NCI-H510A (cell line): ENCODE results near the gene NXPE4.
"Not testable (repeated sequence)": the region's sequence is repeated elsewhere in the genome, so short reads cannot be mapped to it uniquely, and the experiment has no call there.

Experiments
- DNase-seq: peaks from one replicate; lab custom pipeline; 2025; lab: John Stamatoyannopoulos, UW

NXPE4 gene

DNA sequence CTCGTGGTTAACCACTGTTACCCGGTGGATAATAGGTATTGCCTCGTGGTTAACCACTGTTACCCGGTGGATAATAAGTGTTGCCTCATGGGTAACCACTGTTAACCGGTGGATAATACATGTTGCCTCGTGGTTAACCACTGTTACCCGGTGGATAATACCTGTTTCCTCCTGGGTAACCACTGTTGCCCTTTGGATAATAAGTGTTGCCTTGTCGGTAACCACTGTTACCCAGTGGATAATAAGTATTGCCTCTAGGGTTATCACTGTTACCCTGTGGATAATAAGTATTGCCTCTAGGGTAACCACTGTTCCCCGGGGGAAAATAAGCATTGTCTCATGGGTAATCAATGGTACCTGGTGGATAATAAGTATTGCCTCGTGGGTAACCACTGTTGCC, 15.0 kb upstream of the NXPE4 start:
- DNase-seq = no peak

DNA sequence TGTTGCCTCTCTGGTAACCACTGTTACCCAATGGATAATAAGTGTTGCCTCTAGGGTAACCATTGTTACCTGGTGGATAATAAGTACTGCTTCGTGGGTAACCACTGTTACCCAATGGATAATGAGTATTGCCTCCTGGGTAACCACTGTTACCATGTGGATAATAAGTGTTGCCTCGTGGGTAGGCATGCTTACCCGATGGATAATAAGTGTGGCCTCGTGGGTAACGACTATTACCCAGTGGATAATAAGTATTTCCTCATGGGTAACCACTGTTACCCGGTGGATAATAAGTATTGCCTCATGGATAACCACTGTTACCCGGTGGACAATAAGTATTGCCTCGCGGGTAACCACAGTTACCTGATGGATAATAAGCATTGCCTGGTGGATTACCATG, 13.8 kb upstream of the NXPE4 start:
- no peak for DNase-seq

DNA sequence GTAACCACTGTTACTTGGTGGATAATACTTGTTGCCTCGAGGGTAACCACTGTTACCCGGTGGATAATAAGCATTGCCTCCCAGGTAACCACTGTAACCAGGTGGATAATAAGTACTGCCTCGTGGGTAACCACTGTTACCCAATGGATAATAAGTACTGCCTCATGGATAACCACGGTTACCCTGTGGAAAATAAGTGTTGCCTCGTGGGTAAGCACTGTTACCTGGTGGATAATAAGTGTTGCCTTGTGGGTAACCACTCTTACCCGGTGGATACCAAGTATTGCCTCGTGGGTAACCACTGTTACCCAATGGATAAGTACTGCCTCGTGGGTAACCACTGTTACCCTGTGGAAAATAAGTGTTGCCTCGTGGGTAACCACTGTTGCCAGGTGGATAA, 13.0 kb upstream of the NXPE4 start:
- DNase-seq = not testable (repeated sequence)

DNA sequence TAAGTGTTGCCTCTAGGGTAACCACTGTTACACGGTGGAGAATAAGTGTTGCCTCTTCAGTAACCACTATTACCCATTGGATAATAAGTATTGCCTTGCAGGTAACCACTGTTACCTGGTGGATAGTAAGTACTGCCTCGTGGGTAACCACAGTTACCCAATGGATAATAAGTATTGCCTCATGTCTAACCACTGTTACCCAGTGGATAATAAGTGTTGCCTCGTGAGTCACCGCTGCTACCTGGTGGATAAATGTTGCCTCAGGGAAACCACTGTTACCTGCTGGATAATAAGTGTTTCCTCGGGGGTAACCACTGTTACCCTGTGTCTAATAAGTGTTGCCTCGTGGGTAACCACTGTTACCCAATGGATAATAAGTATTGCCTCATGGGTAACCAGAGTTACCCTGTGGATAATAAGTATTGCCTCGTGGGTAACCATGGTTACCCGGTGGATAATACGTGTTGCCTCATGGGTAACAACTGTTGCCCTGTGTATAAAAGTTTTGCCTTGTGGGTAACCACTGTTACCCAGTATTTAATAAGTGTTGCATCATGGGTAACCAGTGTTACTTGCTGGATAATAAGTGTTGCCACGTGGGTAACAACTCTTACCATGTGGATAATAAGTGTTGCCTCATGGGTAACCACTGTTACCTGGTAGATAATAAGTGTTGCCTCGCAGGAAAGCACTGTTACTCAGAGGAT, 12.3 kb upstream of the NXPE4 start:
- no peak for DNase-seq

DNA sequence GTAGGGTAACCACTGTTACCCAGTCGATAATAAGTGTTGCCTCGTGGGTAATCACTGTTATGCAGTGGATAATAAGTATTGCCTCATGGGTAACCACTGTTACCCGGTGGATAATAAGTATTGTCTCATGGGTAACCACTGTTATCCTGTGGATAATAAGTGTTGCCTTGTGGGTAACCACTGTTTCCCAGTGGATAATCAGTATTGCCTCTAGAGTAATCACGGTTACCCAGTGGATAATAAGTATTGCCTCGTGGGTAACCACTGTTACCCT, 11.2 kb upstream of the NXPE4 start:
- DNase-seq = not testable (repeated sequence)

DNA sequence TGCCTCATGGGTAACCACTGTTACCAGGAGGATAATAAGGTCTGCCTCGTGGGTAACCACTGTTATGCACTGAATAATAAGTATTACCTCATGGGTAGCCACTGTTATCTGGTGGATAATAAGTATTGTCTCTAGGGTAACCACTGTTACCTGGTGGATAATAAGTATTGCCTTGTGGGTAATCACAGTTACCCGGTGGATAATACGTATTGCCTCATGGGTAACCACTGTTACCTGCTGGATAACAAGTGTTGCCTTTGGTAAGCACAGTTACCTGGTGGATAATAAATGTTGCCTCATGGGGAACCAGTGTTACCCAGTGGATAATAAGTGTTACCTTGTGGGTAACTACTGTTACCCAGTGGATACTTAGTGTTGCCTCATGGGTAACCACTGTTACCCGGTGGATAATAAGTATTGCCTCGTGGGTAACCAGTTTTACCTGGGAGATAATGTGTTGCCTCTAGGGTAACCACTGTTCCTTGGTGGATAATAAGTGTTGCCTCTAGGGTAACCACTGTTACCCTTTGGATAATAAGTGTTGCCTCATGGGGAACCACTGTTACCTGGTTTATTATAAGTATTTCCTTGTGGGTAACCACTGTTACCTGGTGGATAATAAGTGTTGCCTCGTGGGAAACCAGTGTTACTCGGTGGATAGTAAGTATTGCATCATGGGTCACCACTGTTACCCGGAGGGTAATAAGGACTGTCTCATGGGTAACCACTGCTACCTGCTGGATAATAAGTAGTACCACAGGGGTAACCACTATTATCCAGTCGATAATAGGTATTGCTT, 10.6 kb upstream of the NXPE4 start:
- DNase-seq = no peak

DNA sequence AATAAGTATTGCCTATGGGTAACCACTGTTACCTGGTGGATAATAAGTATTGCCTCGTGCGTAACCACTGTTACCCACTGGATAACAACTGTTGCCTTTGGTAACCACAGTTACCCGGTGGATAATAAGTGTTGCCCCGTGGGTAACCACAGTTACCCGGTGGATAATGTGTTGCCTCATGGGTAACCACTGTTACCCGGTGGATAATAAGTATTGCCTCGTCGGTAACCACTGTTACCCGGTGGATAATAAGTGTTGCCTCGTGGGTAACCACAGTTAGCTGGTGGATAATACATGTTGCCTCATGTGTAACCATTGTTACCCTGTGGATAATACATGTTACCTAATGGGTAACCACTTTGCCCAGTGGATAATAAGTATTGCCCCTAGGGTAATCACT, 9.8 kb upstream of the NXPE4 start:
- DNase-seq = no peak

DNA sequence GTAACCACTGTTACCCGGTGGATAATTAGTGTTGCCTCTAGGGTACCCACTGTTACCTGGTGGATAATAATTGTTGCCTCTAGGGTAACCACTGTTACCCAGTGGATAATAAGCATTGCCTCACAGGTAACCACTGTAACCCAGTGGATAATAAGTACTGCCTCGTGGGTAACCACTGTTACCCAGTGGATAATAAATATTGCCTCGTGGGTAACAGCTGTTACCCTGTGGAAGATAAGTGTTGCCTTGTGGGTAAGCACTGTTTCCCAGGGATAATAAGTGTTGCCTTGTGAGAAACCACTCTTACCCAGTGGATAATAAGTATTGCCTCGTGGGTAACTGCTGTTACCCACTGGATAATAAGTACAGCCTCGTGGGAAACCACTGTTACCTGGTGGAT, 9.3 kb upstream of the NXPE4 start:
- no peak for DNase-seq

DNA sequence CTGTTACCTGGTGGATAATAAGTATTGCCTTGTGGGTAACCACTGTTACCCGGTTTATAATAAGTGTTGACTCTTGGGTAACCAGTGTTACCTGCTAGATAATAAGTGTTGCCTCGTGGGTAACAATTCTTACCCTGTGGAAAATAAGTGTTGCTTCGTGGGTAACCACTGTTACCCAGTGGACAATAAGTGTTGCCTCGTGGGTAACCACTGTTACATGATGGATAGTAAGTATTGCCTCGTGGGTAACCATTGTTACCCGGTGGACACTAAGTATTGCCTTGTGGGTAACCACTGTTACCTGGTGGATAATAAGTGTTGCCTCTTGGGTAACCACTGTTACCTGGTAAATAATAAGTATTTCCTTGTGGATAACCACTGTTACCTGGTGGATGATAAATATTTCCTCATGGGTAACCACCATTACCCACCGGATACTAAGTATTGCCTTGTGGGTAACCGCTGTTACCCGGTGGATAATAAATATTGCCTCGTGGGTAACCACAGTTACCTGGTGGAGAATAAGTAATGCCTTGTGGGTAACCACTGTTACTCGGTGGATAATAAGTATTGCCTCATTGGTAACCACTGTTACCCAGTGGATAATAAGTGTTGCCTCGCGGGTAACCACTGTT, 8.7 kb upstream of the NXPE4 start:
- no peak for DNase-seq

DNA sequence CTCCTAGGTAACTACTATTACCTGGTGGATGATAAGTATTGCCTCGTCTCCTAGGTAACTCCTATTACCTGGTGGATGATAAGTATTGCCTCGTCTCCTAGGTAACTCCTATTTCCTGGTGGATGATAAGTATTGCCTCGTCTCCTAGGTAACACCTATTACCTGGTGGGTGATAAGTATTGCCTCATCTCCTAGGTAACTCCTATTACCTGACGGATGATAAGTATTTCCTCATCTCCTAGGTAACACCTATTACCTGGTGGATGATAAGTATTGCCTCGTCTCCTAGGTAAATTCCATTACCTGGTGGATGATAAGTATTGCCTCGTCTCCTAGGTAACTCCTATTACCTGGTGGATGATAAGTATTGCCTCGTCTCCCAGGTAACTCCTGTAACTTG, 7.6 kb upstream of the NXPE4 start:
- not testable (repeated sequence) for DNase-seq

DNA sequence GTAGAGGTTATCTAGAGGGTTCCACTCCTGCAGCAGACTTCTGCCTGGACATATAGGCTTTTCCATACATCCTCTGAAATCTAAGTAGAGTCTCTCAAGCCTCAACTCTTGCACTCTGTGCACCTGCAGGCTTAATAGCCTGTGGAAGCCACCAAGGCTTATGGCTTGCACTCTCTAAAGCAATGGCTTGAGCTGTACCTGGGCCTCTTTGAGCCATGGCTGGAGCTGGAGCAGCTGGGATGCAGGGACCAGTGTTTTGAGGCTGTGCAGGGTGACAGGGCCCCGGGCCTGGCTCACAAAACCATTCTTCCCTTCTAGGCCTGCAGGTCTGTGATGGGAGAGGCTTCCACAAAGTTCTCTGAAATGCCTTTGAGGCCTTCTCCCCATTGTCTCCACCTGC, 2.9 kb upstream of the NXPE4 start:
- DNase-seq = no peak

DNA sequence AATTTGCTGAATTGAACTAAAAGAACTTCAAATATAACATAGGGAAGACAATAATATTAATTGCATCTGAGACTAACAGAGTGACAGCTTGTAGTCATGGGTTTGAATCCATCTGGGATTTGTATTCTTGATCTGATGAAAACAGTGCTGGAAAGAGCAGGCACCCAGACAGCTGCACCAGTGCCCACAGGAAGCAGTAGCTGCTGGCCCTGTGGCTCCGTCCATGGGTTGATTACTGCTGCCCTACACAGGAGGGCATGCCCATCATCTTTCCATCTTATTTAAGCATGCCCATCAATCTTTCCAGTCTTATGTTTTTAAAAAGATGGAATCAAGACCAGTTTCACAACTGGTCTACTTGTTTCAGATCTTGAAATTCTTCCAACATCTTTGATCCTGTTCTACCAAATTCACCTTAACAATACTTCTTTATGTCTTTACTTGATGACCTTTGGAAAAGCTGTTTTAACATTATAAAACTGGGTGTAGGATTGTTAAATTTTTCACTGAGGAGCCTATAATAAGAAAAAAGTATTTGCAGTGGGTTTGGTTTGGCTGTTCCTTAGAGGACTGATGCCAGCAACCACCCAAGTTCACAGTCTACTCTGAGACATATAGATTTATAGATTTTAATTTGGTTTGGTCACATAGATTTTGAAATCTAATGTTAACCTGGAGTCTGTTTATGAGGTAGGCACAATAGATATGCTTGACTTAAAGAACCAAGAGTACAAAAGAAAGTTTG, 761 bp upstream of the NXPE4 start:
- no peak for DNase-seq

DNA sequence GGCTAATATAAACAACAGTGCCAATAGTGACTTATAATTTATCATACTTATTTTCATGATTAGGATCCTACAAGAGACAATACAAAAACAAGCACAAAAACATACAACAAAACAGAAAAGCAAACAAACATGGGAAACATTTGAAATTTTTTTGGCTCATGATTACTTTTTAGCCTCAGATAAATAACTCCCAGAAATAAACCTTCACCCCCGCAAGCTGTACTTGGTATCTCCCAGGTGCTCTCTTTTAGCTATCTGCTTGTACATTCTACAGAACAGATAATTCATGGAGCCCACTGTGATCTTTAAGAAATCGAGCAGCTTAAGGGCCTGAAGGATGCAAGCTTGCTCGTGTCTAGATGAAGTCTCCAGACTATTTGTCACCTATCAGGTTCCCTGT, 883 bp downstream of the NXPE4 start:
- no peak for DNase-seq

DNA sequence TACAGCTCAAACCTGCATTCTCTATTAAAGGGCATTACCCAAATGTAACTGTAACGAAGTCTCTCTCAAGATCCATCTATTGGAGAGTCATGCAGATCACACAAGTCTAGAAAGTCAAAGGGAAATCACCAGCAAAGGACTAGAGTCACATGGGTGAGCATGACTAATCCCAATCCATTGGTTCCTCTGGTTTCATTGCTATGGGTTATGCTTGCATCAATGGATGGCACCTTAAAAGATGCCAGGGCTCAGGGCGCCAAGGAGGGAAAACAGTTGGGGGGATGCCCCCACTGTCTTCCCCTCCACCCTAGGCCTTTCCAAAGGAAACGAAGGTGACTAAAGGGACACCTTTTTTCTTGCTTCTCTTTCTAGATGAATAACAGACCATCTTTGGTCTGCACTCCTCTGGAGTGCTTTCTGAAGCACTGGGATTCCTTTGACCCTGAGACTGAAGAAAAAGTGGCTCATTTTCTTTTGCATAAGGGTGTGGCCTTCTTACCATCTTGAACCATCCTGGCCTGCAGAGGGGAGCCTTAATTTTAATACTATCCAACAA, 8.1 kb downstream of the NXPE4 start:
- no peak for DNase-seq

DNA sequence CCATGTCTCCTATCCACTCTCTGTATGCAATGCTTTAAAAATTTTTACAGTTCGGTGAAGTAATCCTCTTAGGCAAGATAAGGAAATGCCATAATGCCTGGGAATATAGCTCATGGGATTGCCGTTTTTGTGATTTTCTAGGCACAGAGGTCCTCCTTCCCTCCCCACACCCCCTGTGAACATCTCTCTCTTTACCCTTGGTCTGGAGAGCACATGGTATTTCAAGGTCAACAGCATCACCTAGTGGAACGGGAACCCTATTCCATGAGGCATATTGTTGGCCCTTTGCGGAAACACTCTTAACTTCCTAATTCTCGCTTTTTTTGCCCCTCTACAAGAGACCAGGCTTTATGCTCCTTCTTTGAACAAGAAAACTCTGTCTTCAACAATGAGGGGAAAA, 8.8 kb downstream of the NXPE4 start:
- DNase-seq = no peak

DNA sequence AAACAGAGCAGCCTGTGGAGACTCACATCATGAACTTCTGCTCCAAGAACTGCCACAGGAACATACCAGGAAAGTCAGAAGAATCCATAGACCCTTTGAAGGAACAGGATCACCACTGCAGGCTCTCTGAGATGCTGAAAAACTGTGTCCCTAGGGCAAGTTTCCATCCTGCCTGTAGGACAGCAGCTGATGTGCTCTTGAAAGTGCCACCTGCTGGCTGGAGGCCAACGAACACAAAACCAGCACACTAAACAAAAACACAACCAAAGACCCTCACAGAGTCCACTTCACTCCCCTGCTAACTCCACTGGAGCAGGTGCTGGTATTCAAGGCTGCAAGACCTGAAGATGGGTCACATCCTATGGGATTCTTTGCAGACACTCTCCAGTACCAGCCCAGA, 23.9 kb downstream of the NXPE4 start:
- DNase-seq = no peak

DNA sequence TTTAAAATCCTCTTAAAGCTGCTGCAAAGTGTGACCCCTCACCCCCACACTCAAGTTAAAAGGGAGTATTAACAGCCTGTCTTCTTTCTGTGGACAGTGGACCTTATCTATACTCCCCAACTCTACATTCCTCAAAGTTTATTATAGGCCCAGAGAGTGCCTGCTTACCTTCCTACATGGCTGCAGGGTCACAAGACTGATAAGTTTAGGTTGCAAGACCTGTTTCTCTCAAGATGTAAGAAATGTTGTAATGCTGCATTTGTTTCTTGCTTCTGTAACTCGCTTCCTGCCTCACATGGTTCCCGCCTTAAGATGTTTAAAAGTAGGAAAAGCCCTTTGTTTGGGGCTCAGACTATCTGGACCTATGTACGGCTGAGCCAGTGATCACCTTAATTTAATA, 25.8 kb downstream of the NXPE4 start:
- DNase-seq = no peak

DNA sequence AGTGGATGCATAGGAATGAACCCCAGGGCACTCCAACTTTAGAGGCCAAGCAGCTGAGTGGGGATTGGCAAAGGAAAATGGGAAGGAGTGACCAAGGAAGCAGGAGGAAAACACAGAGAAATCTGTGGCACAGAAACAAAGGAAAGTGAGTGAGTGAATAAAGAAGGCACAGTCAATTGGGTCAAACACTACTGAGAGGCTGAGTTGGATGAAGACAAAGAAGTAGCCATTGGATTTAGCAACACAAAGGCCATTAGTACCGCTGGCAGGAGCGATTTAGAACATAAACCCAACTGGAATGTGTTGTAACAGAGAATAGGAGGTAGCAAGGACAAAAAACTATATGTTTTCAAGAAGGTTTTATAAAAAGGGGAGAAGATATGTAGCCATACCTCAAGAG, 29.3 kb downstream of the NXPE4 start:
- DNase-seq = no peak

DNA sequence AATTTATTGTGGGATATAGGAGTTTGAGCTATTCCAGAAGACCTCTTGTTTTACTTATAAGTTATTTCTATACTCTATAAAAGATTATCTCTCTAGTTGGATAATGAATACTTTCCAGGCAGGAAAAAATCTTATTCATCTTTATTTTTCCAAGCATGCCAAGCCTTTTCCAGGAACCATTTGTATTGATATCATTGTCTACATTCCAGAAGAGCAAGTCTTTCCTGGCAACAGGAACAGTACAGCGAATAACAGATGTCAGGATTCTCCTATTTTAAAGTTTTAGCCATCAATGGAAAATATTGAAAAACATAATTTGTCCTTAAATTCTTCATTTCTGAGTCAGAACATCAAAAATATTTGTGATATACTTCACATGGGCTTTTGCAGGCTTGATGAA, 30.8 kb downstream of the NXPE4 start:
- DNase-seq = no peak

DNA sequence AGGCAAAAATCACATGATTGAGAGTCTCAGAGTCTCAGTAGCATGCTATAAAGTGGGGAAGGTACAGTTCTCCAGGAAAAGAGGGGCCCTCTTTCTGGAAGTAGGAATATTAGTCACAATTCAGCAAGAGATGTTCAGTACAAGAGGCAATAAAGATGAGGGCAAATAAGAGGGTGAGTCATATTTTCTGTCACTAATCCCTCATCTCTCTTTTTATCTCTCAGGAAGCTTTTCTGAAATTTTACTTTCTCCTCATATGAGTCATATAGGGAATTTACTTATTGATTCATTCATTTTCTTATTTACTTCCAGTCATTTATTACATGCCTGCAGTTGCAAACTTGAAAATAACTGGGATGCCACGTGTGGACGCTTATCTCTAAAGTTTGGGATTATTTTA, 32.5 kb downstream of the NXPE4 start:
- no peak for DNase-seq

DNA sequence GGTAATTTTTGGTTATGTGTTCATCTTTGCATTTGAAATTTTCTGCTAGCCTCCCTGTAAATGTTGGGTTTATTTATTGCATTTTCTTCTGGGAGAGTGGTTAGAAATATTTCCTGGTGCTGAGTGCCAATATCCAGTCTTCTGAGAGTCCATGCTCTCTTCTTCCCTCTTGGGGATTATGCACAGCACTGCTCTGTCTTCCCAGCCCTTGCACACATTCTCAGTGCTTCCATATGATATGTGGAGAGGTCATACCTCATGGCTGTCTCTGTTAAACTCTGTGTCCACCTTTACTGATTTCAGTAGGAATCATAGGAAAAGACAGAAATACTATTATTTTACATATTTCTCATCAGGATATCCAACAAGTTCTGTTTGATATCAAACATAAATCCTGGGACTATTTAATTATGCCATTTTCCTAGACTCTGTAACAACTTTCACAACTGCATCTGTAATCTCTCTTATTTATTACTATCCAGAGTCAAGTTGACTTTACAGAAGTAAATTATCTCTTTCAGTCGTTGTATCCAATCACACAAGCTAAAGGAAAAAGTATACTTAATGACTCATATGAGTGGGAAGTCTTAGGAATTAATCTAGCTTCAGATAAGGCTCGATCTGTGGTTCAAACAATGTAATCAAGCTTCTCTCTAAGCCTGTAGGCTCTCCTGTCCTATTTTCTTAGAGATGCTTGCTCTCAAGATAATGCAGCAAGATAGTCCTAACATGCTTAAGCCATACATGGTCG, 33.2 kb downstream of the NXPE4 start:
- DNase-seq = no peak
